Fibroblast of lung (primary cell): Measurements from ENCODE around the gene NAA38. TPM values are rescaled to one million over a fixed set of nuclear protein-coding genes. Genes with fewer than 3 reads are reported as not detected.

Experiments used
- DNase-seq, 2 donors: peaks; one replicate each; pipeline versions ENCODE4 v3.0.0 to v3.0.0-alpha.2; 2010; ENCODE audit warnings: low read depth in 2 of 2
- H2AFZ ChIP-seq: 2 replicates; pipeline ENCODE4 v1.5.1; 2012; ENCODE audit warnings: low read length, control low read depth, inconsistent platforms
- H3K27ac ChIP-seq: 2 replicates; pipeline ENCODE4 v1.5.1; 2011; ENCODE audit warnings: low read length, control low read depth; ENCODE audit not compliant: insufficient read depth
- H3K27me3 ChIP-seq: 2 replicates; pipeline ENCODE4 v1.5.1; 2011; ENCODE audit warnings: mild to moderate bottlenecking, low read length; ENCODE audit not compliant: control insufficient read depth, insufficient read depth
- H3K36me3 ChIP-seq: 2 replicates; pipeline ENCODE4 v1.5.1; 2011; ENCODE audit warnings: low read length; ENCODE audit not compliant: control insufficient read depth, insufficient read depth
- H3K4me1 ChIP-seq: 2 replicates; pipeline ENCODE4 v1.5.1; 2011; ENCODE audit warnings: low read length; ENCODE audit not compliant: control insufficient read depth, insufficient read depth; ENCODE audit errors: extremely low read depth
- H3K4me2 ChIP-seq: 2 replicates; pipeline ENCODE4 v1.5.1; 2011; ENCODE audit warnings: low read length, control low read depth; ENCODE audit not compliant: insufficient read depth; ENCODE audit errors: extremely low read depth
- H3K4me3 ChIP-seq, 4 experiments: fragments of 200-600 bp in 1 of 4; sonication (generic) in 1 of 4; replicated peaks in 1 of 4; 2 replicates each; pipeline ENCODE4 v1.5.1; 2011 to 2016; ENCODE audit warnings: low read length in 4 of 4, low read depth in 3 of 4, mild to moderate bottlenecking in 3 of 4, control low read depth in 2 of 4, inconsistent platforms in 1 of 4, mixed read lengths in 1 of 4; ENCODE audit not compliant: insufficient read depth in 1 of 4; ENCODE audit errors: control extremely low read depth in 1 of 4
- H3K79me2 ChIP-seq: 2 replicates; pipeline ENCODE4 v1.5.1; 2012; ENCODE audit warnings: mild to moderate bottlenecking, low read length, inconsistent platforms; ENCODE audit not compliant: control insufficient read depth, insufficient read depth
- H3K9ac ChIP-seq: 2 replicates; pipeline ENCODE4 v1.5.1; 2011; ENCODE audit warnings: mild to moderate bottlenecking, low read length, control low read depth; ENCODE audit not compliant: insufficient read depth
- H3K9me3 ChIP-seq: 2 replicates; pipeline ENCODE4 v1.5.1; 2012; ENCODE audit warnings: low read depth, low read length; ENCODE audit not compliant: control insufficient read depth, insufficient read depth
- H4K20me1 ChIP-seq: 2 replicates; pipeline ENCODE4 v1.5.1; 2011; ENCODE audit warnings: low read length; ENCODE audit not compliant: control insufficient read depth, insufficient read depth; ENCODE audit errors: extremely low read depth
- CTCF ChIP-seq, 2 donors: IDR thresholded peaks in 1 of 2; conservative IDR thresholded peaks in 1 of 2; 1 replicate in 1 of 2; 2 replicates in 1 of 2; pipeline ENCODE4 v1.5.1; 2011 to 2012; ENCODE audit warnings: low read length in 2 of 2, control low read depth in 1 of 2, inconsistent platforms in 1 of 2, low read depth in 1 of 2, mild to moderate bottlenecking in 1 of 2
- EZH2 ChIP-seq: IDR thresholded peaks from 2 replicates; pipeline ENCODE4 v1.5.1; 2012; ENCODE audit warnings: low read length, control low read depth, mild to moderate bottlenecking; ENCODE audit errors: missing control alignments
- polyA plus RNA-seq, 2 donors: library from polyadenylated mRNA; depleted of rRNA in 1 of 2; stranded (reverse) in 1 of 2; unstranded in 1 of 2; fragments of >200 nt; gene quantifications; 2 replicates each; pipeline ENCODE4 v1.2.1, GENCODE V29; 2011 to 2012; ENCODE audit warnings: missing spikeins in 1 of 2
- total RNA-seq: library from RNA; depleted of rRNA; stranded (reverse); fragments of >200 nt; gene quantifications from 2 replicates; pipeline ENCODE4 v1.2.1, GENCODE V29; 2014

Gene NAA38
- total and polyA plus RNA-seq, 2 donors (not counting 1 experiment from before 2014, with no cell fraction given), result 31.0 to 78.9 TPM

DNA sequence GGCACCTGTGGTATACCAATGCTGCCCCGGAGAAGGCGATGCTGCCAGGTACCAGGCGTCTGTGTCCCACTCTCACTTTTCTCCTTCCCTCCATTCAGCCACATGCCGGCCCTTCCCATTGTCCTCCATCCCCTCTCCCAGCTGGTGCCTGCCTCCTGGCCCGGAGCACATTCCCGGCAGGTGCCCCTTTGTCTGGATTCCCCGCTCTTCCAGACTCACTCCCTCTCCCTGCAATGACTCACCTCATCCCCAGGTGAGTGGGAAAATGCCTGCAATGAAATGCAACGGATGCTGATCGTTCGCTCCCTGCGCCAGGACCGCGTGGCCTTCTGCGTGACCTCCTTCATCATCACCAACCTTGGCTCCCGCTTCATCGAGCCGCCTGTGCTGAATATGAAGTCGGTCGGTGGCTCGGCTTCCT is 33.8 kb downstream of the NAA38 start:
- H3K27me3 ChIP-seq, result peaks cover 6% of the 10 kb centered on the region
- H3K27ac ChIP-seq, result no peak overlapping the region
- H3K9ac ChIP-seq, result no peak overlapping the region
- no peak overlapping the region for H3K4me2 ChIP-seq
- H4K20me1 ChIP-seq, result no peaks in the 10 kb centered on the region
- no peak for DNase-seq
- no peaks in the 10 kb centered on the region for H3K36me3 ChIP-seq
- H3K9me3 ChIP-seq, result no peaks in the 10 kb centered on the region
- H3K4me1 ChIP-seq, result no peaks in the 10 kb centered on the region
- no peaks in the 10 kb centered on the region for H3K79me2 ChIP-seq
- TF ChIP-seq CTCF (conservative IDR thresholded peaks at IDR 0.05 in 1 of 2, IDR thresholded peaks at IDR 0.05 in 1 of 2; ENCODE audit: low read depth in 1 of 2, low read length in 2 of 2), result no peak
- no peak for TF ChIP-seq EZH2
- H2AFZ ChIP-seq, result no peak overlapping the region
- H3K4me3 ChIP-seq, result no peak overlapping the region

DNA sequence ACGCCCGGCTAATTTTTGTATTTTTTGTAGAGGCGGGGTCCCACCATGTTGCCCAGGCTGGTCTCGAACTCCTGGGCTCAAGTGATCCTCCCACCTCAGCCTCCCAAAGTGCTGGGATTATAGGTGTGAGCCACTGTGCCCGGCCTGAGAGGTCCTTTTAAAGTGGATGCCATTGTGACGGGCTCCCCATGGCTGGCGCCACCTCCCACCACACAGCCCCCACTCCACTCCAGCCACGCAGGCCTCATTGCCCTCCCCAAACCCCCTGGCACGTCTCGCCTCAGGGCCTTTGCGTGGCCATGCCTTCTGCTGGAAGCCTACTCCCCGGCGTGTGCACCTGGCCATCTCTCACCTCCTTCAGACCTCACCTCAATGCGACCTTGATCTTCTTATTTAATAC is 35.2 kb downstream of the NAA38 start:
- Histone ChIP-seq H3K27me3 (peaks cover 6% of the 10 kb centered on the region), H3K4me3 (no peak overlapping the region), H3K4me1 (no peaks in the 10 kb centered on the region), H3K36me3 (no peaks in the 10 kb centered on the region), H3K4me2 (no peak overlapping the region), H3K9me3 (no peaks in the 10 kb centered on the region), H3K79me2 (no peaks in the 10 kb centered on the region), H2AFZ (no peak overlapping the region), H3K27ac (no peak overlapping the region), H4K20me1 (no peaks in the 10 kb centered on the region), H3K9ac (no peak overlapping the region)
- no peak for DNase-seq
- TF ChIP-seq CTCF (conservative IDR thresholded peaks at IDR 0.05 in 1 of 2, IDR thresholded peaks at IDR 0.05 in 1 of 2; ENCODE audit: low read depth in 1 of 2, low read length in 2 of 2) (no peak), EZH2 (no peak)

DNA sequence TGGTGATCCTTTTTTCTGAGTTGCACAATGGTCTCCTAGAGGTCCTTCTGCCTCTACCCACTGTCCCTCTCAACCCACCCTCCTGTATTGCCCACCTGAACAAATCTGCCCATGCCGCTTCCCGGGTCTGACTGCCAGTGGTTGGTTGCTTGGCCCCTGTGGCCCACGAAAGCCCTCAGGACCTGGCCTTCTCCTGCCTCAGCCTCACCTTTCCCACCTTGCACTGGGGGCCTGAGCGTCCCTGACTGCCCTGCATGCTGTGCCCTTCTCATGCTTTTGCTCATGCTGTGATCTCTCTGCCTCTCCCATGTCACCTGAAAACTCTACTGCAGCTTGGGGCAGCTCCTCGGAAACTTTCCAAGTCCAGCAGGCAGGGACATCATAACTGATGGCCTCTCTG is 37.1 kb downstream of the NAA38 start:
- H3K9me3 ChIP-seq, result no peaks in the 10 kb centered on the region

More for the DNA sequence above, 37.1 kb downstream of the NAA38 start:
- Histone ChIP-seq H3K79me2 (no peaks in the 10 kb centered on the region), H3K4me3 (no peak overlapping the region), H3K4me2 (no peak overlapping the region), H3K27ac (no peak overlapping the region), H3K4me1 (no peaks in the 10 kb centered on the region), H4K20me1 (no peaks in the 10 kb centered on the region), H3K27me3 (peaks cover 15% of the 10 kb centered on the region), H3K9ac (no peak overlapping the region), H2AFZ (no peak overlapping the region), H3K36me3 (no peaks in the 10 kb centered on the region)
- no peak for DNase-seq
- TF ChIP-seq CTCF (conservative IDR thresholded peaks at IDR 0.05 in 1 of 2, IDR thresholded peaks at IDR 0.05 in 1 of 2; ENCODE audit: low read depth in 1 of 2, low read length in 2 of 2) (no peak), EZH2 (no peak)
